Neuronal stem cell (in vitro differentiated cells): Measurements from ENCODE around the gene STX17.

ENCODE experiments used
- DNase-seq: peaks from one replicate; pipeline ENCODE4 v3.0.0-alpha.2; 2013; ENCODE audit warnings: low spot score
- H2AFZ ChIP-seq: one replicate; pipeline ENCODE4 v1.6.1; 2013; ENCODE audit warnings: mild to moderate bottlenecking, low read length, inconsistent platforms
- H2AK5ac ChIP-seq: 2 replicates; pipeline ENCODE4 v1.6.1; 2013; ENCODE audit warnings: low read depth, mild to moderate bottlenecking, inconsistent platforms, low read length, moderate library complexity, mixed read lengths
- H2BK120ac ChIP-seq: 2 replicates; pipeline ENCODE4 v1.6.1; 2013; ENCODE audit warnings: low read depth, mild to moderate bottlenecking, inconsistent platforms, low read length, moderate library complexity, mixed read lengths
- H2BK12ac ChIP-seq: one replicate; pipeline ENCODE4 v1.6.1; 2013; ENCODE audit warnings: low read length, inconsistent platforms
- H2BK15ac ChIP-seq: 2 replicates; pipeline ENCODE4 v1.6.1; 2013; ENCODE audit warnings: mild to moderate bottlenecking, low read length, inconsistent platforms, mixed read lengths
- H2BK5ac ChIP-seq: one replicate; pipeline ENCODE4 v1.6.1; 2013; ENCODE audit warnings: inconsistent platforms, mild to moderate bottlenecking, low read length, moderate library complexity
- H3K14ac ChIP-seq: one replicate; pipeline ENCODE4 v1.6.1; 2013; ENCODE audit warnings: low read length, inconsistent platforms
- H3K18ac ChIP-seq: 2 replicates; pipeline ENCODE4 v1.6.1; 2013; ENCODE audit warnings: low read length, inconsistent platforms
- H3K23ac ChIP-seq: 2 replicates; pipeline ENCODE4 v1.6.1; 2013; ENCODE audit warnings: low read depth, mild to moderate bottlenecking, mixed read lengths, low read length, inconsistent platforms; ENCODE audit not compliant: poor library complexity
- H3K27ac ChIP-seq: replicated peaks from 3 replicates; pipeline ENCODE4 v1.5.1; 2013; ENCODE audit warnings: low read length, inconsistent platforms
- H3K27me3 ChIP-seq, 3 experiments: 2 replicates each; pipeline ENCODE4 v1.6.1; 2013; ENCODE audit warnings: low read length in 3 of 3, mild to moderate bottlenecking in 2 of 3, inconsistent platforms in 1 of 3, low read depth in 1 of 3, mixed read lengths in 1 of 3, moderate library complexity in 1 of 3; ENCODE audit not compliant: control insufficient read depth in 3 of 3, insufficient read depth in 3 of 3
- H3K36me3 ChIP-seq, 2 donors: replicated peaks in 1 of 2; 2 replicates each; pipeline ENCODE4 v1.6.1; 2013; ENCODE audit warnings: low read length in 2 of 2; ENCODE audit not compliant: control insufficient read depth in 2 of 2, insufficient read depth in 2 of 2
- H3K4ac ChIP-seq: 2 replicates; pipeline ENCODE4 v1.6.1; 2013; ENCODE audit warnings: inconsistent platforms, mild to moderate bottlenecking, low read length, moderate library complexity
- H3K4me1 ChIP-seq, 2 donors: 1 replicate in 1 of 2; 2 replicates in 1 of 2; pipeline ENCODE4 v1.6.1; 2013; ENCODE audit warnings: low read length in 2 of 2, low read depth in 1 of 2; ENCODE audit not compliant: control insufficient read depth in 2 of 2, insufficient read depth in 1 of 2
- H3K4me2 ChIP-seq: one replicate; pipeline ENCODE4 v1.6.1; 2013; ENCODE audit warnings: mild to moderate bottlenecking, low read length, inconsistent platforms; ENCODE audit not compliant: insufficient read depth, poor library complexity, severe bottlenecking
- H3K4me3 ChIP-seq, 2 donors: 2 replicates each; pipeline ENCODE4 v1.5.1; 2013; ENCODE audit warnings: low read length in 2 of 2, mild to moderate bottlenecking in 2 of 2, inconsistent platforms in 1 of 2, moderate library complexity in 1 of 2
- H3K79me1 ChIP-seq: one replicate; pipeline ENCODE4 v1.6.1; 2013; ENCODE audit warnings: low read depth, mild to moderate bottlenecking, inconsistent platforms, low read length, moderate library complexity
- H3K9ac ChIP-seq: one replicate; pipeline ENCODE4 v1.6.1; 2013; ENCODE audit warnings: mild to moderate bottlenecking, low read depth, low read length, inconsistent platforms; ENCODE audit not compliant: poor library complexity
- H3K9me3 ChIP-seq, 2 donors: replicated peaks in 1 of 2; 2 replicates each; pipeline versions ENCODE3 to v1.6.1; 2013; ENCODE audit warnings: low read length in 2 of 2, mild to moderate bottlenecking in 2 of 2, inconsistent platforms in 1 of 2, low read depth in 1 of 2, mixed read lengths in 1 of 2, moderate library complexity in 1 of 2; ENCODE audit not compliant: control insufficient read depth in 2 of 2, insufficient read depth in 1 of 2
- H4K8ac ChIP-seq: one replicate; pipeline ENCODE4 v1.6.1; 2013; ENCODE audit warnings: low read depth, mild to moderate bottlenecking, inconsistent platforms, low read length, moderate library complexity
- H4K91ac ChIP-seq: one replicate; pipeline ENCODE4 v1.6.1; 2013; ENCODE audit warnings: low read length, low read depth, mild to moderate bottlenecking, inconsistent platforms; ENCODE audit not compliant: poor library complexity
- WGBS, 2 donors: extraction: QIAGEN DNeasy Blood & Tissue Kit; methylation state at CpG; one replicate each; pipeline ENCODE4 v1.1.7; 2013; ENCODE audit warnings: missing lambda C conversion rate in 2 of 2, mixed read lengths in 1 of 2; ENCODE audit not compliant: insufficient read length in 2 of 2, insufficient replicate concordance in 1 of 2; ENCODE audit errors: extremely low coverage in 2 of 2; 5-methylcytosine and 5-hydroxymethylcytosine counted together

The STX17 gene

GRCh38 chr9:99873943-99874584, 32.4 kb upstream of the STX17 start:
- no peak overlapping the region for H4K91ac ChIP-seq
- no peak overlapping the region for H3K4me2 ChIP-seq
- no CpG with 5 or more reads among the region's 4 CpGs for WGBS, 2 donors
- no peak overlapping the region for H4K8ac ChIP-seq
- DNase-seq = no peak
- H2AK5ac ChIP-seq = no peak overlapping the region
- H2BK12ac ChIP-seq = no peak overlapping the region
- no peak overlapping the region for H2BK15ac ChIP-seq
- no peak overlapping the region for H3K14ac ChIP-seq
- H3K79me1 ChIP-seq = no peaks in the 10 kb centered on the region
- no peaks in the 10 kb centered on the region for H3K9me3 ChIP-seq
- H3K36me3 ChIP-seq = no peaks in the 10 kb centered on the region
- no peak overlapping the region for H3K4ac ChIP-seq
- H3K4me1 ChIP-seq = peaks cover 2 to 6% of the 10 kb centered on the region in 2 donors
- H3K27ac ChIP-seq = no peak overlapping the region
- no peak overlapping the region for H2BK120ac ChIP-seq
- H2AFZ ChIP-seq = no peak overlapping the region
- H3K27me3 ChIP-seq = no peaks in the 10 kb centered on the region
- no peak overlapping the region for H3K23ac ChIP-seq
- H3K18ac ChIP-seq = no peak overlapping the region
- no peak overlapping the region for H3K4me3 ChIP-seq
- no peak overlapping the region for H2BK5ac ChIP-seq
- no peak overlapping the region for H3K9ac ChIP-seq

- no peaks in the 10 kb centered on the region for H3K9me3 ChIP-seq
- no peak overlapping the region for H3K18ac ChIP-seq
- no peak overlapping the region for H2BK120ac ChIP-seq
- no peaks in the 10 kb centered on the region for H3K36me3 ChIP-seq
- H4K91ac ChIP-seq = no peak overlapping the region
- peaks cover 0 to 6% of the 10 kb centered on the region in 2 donors for H3K4me1 ChIP-seq
- H2AK5ac ChIP-seq = no peak overlapping the region
- no peak overlapping the region for H2BK5ac ChIP-seq
- H3K9ac ChIP-seq = no peak overlapping the region
- no peak overlapping the region for H4K8ac ChIP-seq
- H3K14ac ChIP-seq = no peak overlapping the region
- WGBS, 2 donors = no CpG with 5 or more reads among the region's 2 CpGs
- H3K4ac ChIP-seq = no peak overlapping the region
- H3K4me2 ChIP-seq = no peak overlapping the region
- no peak overlapping the region for H2BK12ac ChIP-seq
- DNase-seq = no peak
- no peaks in the 10 kb centered on the region for H3K27me3 ChIP-seq
- no peak overlapping the region for H2BK15ac ChIP-seq
- H3K27ac ChIP-seq = no peak overlapping the region
- no peak overlapping the region for H3K23ac ChIP-seq
- H3K4me3 ChIP-seq = no peak overlapping the region
- no peaks in the 10 kb centered on the region for H3K79me1 ChIP-seq
- no peak overlapping the region for H2AFZ ChIP-seq
Observed at GRCh38 chr9:99876190-99876589, 30.3 kb upstream of the STX17 start.

DNA sequence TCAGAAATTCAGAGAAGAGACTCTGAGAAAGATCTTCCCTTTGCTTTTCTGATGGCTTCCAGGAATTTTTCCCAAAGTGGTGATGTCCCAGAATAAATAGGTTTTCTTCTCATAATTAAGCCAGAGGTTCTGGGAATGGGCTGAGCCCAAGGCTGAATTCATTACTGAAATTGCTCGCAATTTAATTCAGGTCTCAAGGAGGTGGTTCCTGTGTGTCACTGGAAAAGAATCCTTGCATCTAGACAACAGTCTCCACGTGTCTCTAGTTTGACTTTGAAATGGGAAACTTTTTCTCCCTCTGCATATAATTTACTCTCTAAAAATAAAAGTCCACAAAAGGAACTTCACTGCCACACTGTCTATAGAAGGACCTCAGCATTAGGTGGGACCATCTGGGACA, 27.8 kb upstream of the STX17 start:
- Histone ChIP-seq H4K8ac (no peak overlapping the region), H3K36me3 (no peaks in the 10 kb centered on the region), H4K91ac (no peak overlapping the region), H3K9me3 (peaks cover 0 to 3% of the 10 kb centered on the region in 2 donors), H2AK5ac (no peak overlapping the region), H3K27me3 (no peaks in the 10 kb centered on the region), H3K27ac (no peak overlapping the region), H2BK12ac (no peak overlapping the region), H2AFZ (no peak overlapping the region), H2BK5ac (no peak overlapping the region), H3K79me1 (no peaks in the 10 kb centered on the region), H3K4me2 (no peak overlapping the region), H3K18ac (no peak overlapping the region), H3K4ac (no peak overlapping the region), H3K14ac (no peak overlapping the region), H3K23ac (no peak overlapping the region), H3K4me1 (peaks cover 0 to 6% of the 10 kb centered on the region in 2 donors), H2BK15ac (no peak overlapping the region), H3K4me3 (no peak overlapping the region), H2BK120ac (no peak overlapping the region), H3K9ac (no peak overlapping the region)
- DNase-seq = no peak
- no CpG with 5 or more reads among the region's 2 CpGs for WGBS, 2 donors

- H2AFZ ChIP-seq = no peak overlapping the region
- no peak overlapping the region for H4K91ac ChIP-seq
- no peak overlapping the region for H2AK5ac ChIP-seq
- H3K27me3 ChIP-seq = no peaks in the 10 kb centered on the region
- peaks cover 0 to 6% of the 10 kb centered on the region in 2 donors for H3K4me1 ChIP-seq
- H2BK12ac ChIP-seq = no peak overlapping the region
- no peak overlapping the region for H3K4ac ChIP-seq
- H3K23ac ChIP-seq = no peak overlapping the region
- no peak overlapping the region for H2BK5ac ChIP-seq
- H2BK120ac ChIP-seq = no peak overlapping the region
- H3K36me3 ChIP-seq = no peaks in the 10 kb centered on the region
- H3K9me3 ChIP-seq = peaks cover 0 to 3% of the 10 kb centered on the region in 2 donors
- H3K14ac ChIP-seq = no peak overlapping the region
- H3K27ac ChIP-seq = no peak overlapping the region
- H3K79me1 ChIP-seq = no peaks in the 10 kb centered on the region
- H2BK15ac ChIP-seq = no peak overlapping the region
- no peak overlapping the region for H3K4me2 ChIP-seq
- no peak overlapping the region for H3K18ac ChIP-seq
- H3K9ac ChIP-seq = no peak overlapping the region
- no peak overlapping the region for H3K4me3 ChIP-seq
- DNase-seq = no peak
- H4K8ac ChIP-seq = no peak overlapping the region
Observed at GRCh38 chr9:99881769-99882168, 24.7 kb upstream of the STX17 start.
